Transverse colon (tissue), 4 donors: ENCODE measurements around the gene PAX7.

Experiments used
- CTCF ChIP-seq, 5 experiments: fragments of 200-600 bp in 3 of 5; fragments of 450-650 bp in 2 of 5; sonication (generic) in 3 of 5; IDR thresholded peaks; 1 replicate in 2 of 5; 2 replicates in 3 of 5; pipeline ENCODE4 v1.5.1; 2016 to 2017; ENCODE audit warnings: antibody characterized with exemption in 5 of 5, inconsistent platforms in 3 of 5, mild to moderate bottlenecking in 2 of 5, moderate library complexity in 1 of 5
- EP300 ChIP-seq: sonication (generic); formaldehyde crosslinking; IDR thresholded peaks from one replicate; pipeline ENCODE4 v1.6.1; 2017; ENCODE audit warnings: antibody characterized with exemption, low read depth
- POLR2AphosphoS5 ChIP-seq, 3 donors: sonication (generic); formaldehyde crosslinking; IDR thresholded peaks; one replicate each; pipeline ENCODE4 v1.6.1; 2016; ENCODE audit warnings: antibody characterized with exemption in 3 of 3

DNA sequence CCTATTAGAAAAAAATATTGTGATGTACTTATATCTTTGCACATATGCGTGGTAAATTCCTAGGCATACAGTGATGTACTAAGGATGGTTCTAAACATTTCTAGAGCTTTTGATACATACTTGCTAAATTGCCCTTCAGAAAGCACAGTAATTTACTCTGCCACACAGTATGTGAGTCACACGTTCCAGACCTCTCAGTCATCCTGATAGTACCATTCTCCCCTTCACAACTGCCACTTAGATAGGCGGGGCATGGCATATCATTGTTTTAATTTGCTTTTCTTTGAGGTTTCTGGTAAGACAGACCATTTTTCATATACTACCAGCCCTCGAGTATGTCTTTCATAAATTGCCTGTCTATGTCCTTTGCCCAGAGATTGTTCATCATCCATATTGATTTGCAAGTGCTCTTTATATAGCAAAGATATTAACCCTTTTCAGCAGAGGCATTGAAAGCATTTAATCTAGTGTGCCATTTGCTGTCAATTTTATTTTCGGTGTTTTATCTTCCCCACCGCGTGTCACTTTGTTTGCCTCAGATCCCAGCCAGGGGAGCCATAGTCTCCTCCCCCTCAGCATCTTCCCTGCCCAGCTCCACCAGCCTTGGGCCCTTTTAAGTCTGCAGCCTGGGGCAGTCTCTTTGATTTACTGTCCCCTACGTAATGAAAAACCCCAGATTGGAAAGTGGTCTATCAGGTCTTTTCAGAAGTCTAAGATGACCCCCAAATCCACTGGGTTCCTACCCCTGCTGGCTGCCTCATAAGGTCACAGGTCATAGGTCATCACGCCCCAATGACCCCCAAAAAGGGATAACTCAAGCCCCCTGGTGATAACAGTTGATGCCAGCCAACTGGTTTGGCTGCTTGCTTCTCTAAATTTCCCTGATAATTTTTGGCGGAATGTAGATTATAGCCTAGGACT, 11.8 kb upstream of the PAX7 start:
- TF ChIP-seq CTCF (IDR thresholded peaks at IDR 0.05) (no peak), EP300 (no peak), POLR2AphosphoS5 (IDR thresholded peaks at IDR 0.05) (no peak)
